ENCODE results near the gene ELOVL4. TPM values are rescaled to one million over a fixed set of nuclear protein-coding genes. Genes with fewer than 3 reads are reported as not detected.

ELOVL4 gene
- polyA plus RNA-seq, 3 donors: 2.4 to 3.5 (median 3.0) TPM

- DNase-seq: no peak
These were observed 19.6 kb downstream of the ELOVL4 start for GRCh38 chr6:79927758-79928157.

GRCh38 chr6:79923270-79923669 is 24.1 kb downstream of the ELOVL4 start:
- no peak for DNase-seq

- DNase-seq: no peak
These were observed 25.3 kb downstream of the ELOVL4 start for GRCh38 chr6:79922018-79922417.

GRCh38 chr6:79913369-79913768 is 34.0 kb downstream of the ELOVL4 start:
- DNase-seq: no peak

GRCh38 chr6:79911992-79912391 is 35.4 kb downstream of the ELOVL4 start:
- DNase-seq: no peak

GRCh38 chr6:79909517-79909916 is 37.8 kb downstream of the ELOVL4 start:
- no peak for DNase-seq

- no peak for DNase-seq
These were observed 45.3 kb downstream of the ELOVL4 start for GRCh38 chr6:79902046-79902445.

- DNase-seq: no peak
These were observed 49.3 kb downstream of the ELOVL4 start for GRCh38 chr6:79898076-79898475.

- no peak for DNase-seq
These were observed 51.3 kb downstream of the ELOVL4 start for GRCh38 chr6:79896075-79896449.

GRCh38 chr6:79895382-79896074 is 51.8 kb downstream of the ELOVL4 start:
- no peak for DNase-seq

- DNase-seq: no peak
These were observed 52.4 kb downstream of the ELOVL4 start for GRCh38 chr6:79894939-79895338.

- no peak for DNase-seq
These were observed 58.8 kb downstream of the ELOVL4 start for GRCh38 chr6:79888587-79888986.

GRCh38 chr6:79878142-79878748 is 69.1 kb downstream of the ELOVL4 start:
- no peak for DNase-seq

GRCh38 chr6:79874531-79875134 is 72.7 kb downstream of the ELOVL4 start:
- DNase-seq: no peak

GRCh38 chr6:79872986-79873385 is 74.4 kb downstream of the ELOVL4 start:
- DNase-seq: no peak

GRCh38 chr6:79872303-79872702 is 75.0 kb downstream of the ELOVL4 start:
- no peak for DNase-seq

- DNase-seq: peak; percentile 51
These were observed 77.7 kb downstream of the ELOVL4 start for GRCh38 chr6:79869600-79870084.

- DNase-seq: no peak
These were observed 78.2 kb downstream of the ELOVL4 start for GRCh38 chr6:79869184-79869583.

GRCh38 chr6:79868098-79868722 is 79.1 kb downstream of the ELOVL4 start:
- peak; percentile 84 for DNase-seq

Measured in renal pelvis (tissue), 4 donors.